ENCODE measurements around the gene NOP9. TPM values are rescaled to one million over a fixed set of nuclear protein-coding genes. Genes with fewer than 3 reads are reported as not detected.

Gene NOP9
- total RNA-seq, 1 donor from 2014 or later = 22.0 TPM

DNA sequence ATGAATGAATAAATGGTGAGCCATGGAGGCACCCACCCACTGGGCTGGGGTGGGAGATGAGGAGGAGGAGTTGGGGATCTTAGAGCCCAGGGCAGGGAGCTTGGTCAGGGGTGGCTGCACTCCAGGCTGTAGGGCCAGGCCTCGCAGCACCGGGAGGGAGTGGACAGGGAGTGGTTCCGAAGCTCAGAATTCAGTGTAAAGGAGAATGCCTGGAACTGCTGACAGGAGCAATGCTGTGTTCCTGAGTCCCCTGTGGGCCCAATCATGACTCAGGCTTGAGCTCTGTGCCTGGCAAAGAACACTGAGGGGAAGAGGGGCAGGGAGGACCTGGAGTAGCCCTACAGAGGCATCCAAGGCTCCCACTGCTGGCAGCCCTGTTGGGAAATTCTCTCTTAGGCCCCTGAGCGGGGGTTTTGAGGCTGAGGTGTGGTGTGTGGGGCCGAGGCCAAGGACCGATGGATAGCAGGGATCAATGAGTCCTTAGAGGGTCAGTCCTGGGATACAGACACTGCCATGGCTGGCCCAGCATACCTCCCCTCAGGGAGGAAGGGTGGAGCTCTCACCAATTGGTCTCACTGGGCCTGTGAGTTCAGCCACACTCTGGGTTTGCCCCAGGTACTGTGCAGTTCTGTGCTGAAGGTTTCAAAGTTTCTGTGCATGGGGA lies 18.7 kb upstream of the NOP9 start:
- DNase-seq (no peak), ATAC-seq (no peak)
- TF ChIP-seq, protein P1, sequence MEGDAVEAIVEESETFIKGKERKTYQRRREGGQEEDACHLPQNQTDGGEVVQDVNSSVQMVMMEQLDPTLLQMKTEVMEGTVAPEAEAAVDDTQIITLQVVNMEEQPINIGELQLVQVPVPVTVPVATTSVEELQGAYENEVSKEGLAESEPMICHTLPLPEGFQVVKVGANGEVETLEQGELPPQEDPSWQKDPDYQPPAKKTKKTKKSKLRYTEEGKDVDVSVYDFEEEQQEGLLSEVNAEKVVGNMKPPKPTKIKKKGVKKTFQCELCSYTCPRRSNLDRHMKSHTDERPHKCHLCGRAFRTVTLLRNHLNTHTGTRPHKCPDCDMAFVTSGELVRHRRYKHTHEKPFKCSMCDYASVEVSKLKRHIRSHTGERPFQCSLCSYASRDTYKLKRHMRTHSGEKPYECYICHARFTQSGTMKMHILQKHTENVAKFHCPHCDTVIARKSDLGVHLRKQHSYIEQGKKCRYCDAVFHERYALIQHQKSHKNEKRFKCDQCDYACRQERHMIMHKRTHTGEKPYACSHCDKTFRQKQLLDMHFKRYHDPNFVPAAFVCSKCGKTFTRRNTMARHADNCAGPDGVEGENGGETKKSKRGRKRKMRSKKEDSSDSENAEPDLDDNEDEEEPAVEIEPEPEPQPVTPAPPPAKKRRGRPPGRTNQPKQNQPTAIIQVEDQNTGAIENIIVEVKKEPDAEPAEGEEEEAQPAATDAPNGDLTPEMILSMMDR (IDR thresholded peaks at IDR 0.05) = no peak
- intact Hi-C loops (cut with DNase I) = no loop called here
- Histone ChIP-seq H3K4me3 (no peak overlapping the region), H3K36me3 (no peaks in the 10 kb centered on the region), H3K4me1 (peaks cover 55% of the 10 kb centered on the region), H3K9me3 (no peaks in the 10 kb centered on the region), H3K27me3 (ENCODE audit: low read depth) (no peaks in the 10 kb centered on the region), H3K27ac (no peak overlapping the region)

DNA sequence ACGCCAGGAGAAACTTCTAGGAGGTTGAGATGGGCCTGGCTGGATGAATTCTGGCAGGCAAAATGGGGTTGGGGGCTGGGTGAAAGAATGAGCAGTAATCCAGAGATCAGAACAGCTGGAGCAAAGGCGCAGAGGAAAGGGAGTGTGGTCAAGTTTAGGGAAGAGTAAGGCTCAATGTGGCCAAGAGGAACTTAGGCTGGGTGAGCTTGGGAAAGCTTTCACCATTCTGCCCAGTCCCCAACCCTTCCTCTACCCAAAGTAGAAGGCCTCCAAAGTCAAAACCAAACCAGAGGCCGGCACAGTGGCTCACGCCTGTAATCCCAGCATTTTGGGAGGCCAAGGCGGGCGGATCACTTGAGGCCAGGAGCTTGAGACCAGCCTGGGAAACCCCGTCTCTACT lies 18.0 kb upstream of the NOP9 start:
- TF ChIP-seq, protein P1 (IDR thresholded peaks at IDR 0.05) = no peak
- H3K4me1 ChIP-seq = peaks cover 48% of the 10 kb centered on the region
- ATAC-seq (peak in 1 of 2 donors; percentile 25), DNase-seq (no peak)
- peak overlapping the region; percentile 53 for H3K27ac ChIP-seq
- H3K9me3 ChIP-seq = no peaks in the 10 kb centered on the region
- no peaks in the 10 kb centered on the region for H3K27me3 ChIP-seq (ENCODE audit: low read depth)
- H3K36me3 ChIP-seq = no peaks in the 10 kb centered on the region
- intact Hi-C loops (cut with DNase I) = no loop called here
- no peak overlapping the region for H3K4me3 ChIP-seq

DNA sequence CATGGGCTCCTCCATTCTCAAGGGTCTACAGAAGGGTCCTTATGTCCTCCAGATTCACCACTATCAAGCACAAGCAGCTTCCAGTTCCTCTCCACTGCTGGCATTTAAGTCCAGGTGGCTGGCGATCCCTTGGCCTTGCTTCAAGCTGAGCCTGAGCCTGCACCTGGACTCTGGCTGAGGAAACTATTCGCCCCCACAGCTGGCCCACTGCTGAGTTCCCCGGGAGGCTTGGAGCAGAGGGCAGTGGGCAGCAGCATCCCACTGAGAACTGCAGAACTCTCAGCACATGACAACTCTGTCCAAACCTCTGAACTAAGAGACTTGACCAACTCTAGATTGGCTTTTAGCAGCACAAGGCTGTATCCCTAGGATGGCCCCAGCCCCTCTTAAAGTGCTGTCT lies 16.9 kb upstream of the NOP9 start:
- H3K4me1 ChIP-seq = peaks cover 37% of the 10 kb centered on the region
- no peaks in the 10 kb centered on the region for H3K27me3 ChIP-seq (ENCODE audit: low read depth)
- DNase-seq (no peak), ATAC-seq (no peak)
- H3K4me3 ChIP-seq = no peak overlapping the region
- intact Hi-C loops (cut with DNase I) = no loop called here
- no peaks in the 10 kb centered on the region for H3K36me3 ChIP-seq
- peak overlapping the region; percentile 53 for H3K27ac ChIP-seq
- no peaks in the 10 kb centered on the region for H3K9me3 ChIP-seq
- TF ChIP-seq, protein P1 (IDR thresholded peaks at IDR 0.05) = no peak

DNA sequence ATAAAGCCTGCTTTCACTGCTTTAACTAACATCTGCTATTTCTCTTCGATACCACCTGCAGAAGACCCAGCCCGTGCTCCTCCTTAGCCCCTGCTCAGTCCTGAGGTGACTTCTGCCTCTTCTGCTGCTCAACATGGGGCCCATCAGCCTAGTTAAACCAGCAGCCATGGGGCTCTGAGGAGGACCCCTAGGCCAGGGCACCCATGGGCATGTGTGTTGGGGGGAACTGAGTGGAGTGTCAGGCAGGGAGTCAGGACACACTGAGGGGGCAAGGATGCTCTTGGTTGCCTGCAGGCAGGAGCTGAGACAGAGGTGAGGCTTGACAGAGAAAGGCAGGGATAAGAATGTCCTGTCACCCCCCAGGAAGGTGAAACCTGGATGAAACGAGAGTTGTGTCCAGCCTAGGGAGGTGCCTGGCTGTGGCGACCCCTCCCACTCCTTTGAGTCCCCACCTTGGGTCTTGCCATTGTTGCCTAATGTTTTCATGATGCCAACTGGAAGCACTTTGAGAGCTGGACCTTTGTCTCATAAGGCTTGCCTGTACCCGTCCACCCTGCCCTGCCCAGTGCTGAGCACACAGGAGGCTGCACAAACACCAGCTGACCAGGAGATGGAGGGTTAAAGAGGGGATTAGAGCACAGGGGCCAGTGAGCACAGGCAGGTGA lies 15.7 kb upstream of the NOP9 start:
- Histone ChIP-seq H3K27ac (no peak overlapping the region), H3K36me3 (no peaks in the 10 kb centered on the region), H3K27me3 (ENCODE audit: low read depth) (no peaks in the 10 kb centered on the region), H3K4me1 (peaks cover 28% of the 10 kb centered on the region), H3K4me3 (no peak overlapping the region), H3K9me3 (no peaks in the 10 kb centered on the region)
- DNase-seq = no peak
- intact Hi-C loops (cut with DNase I) = no loop called here
- TF ChIP-seq, protein P1 (IDR thresholded peaks at IDR 0.05) = no peak
- ATAC-seq = no peak

DNA sequence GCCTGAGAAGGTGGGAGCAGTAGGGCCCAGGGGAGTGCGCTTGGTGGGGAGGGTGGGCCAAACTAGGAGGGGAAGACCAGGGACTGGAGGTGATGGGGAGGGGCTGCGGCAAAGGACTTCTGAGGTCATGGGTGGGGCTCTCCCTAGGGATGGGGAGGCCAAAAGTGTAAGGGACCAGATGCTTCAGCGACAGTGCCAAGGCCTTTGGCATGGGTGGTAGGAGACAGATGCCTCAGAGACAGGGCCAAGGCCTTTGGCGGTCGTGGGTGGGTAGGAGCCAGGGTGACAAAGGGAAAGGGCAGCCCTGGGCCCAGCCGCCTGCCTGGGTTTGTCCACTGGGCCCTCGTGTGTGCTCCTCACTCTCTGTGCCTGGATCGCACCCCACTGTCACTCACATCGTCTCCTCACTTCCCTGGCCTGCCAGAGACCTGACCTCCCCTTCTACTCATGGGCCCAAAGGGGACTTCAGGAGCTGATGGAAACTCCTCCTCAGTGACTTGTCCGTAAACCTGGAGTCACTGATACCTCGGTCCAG lies 15.1 kb upstream of the NOP9 start:
- no peaks in the 10 kb centered on the region for H3K9me3 ChIP-seq
- TF ChIP-seq, protein P1 (IDR thresholded peaks at IDR 0.05) = no peak
- no peaks in the 10 kb centered on the region for H3K27me3 ChIP-seq (ENCODE audit: low read depth)
- H3K27ac ChIP-seq = no peak overlapping the region
- DNase-seq = no peak
- H3K4me1 ChIP-seq = peaks cover 21% of the 10 kb centered on the region
- peaks cover 4% of the 10 kb centered on the region for H3K36me3 ChIP-seq
- no peak overlapping the region for H3K4me3 ChIP-seq
- ATAC-seq = no peak
- intact Hi-C loops (cut with DNase I) = no loop called here
